NCI-H187 (cell line): ENCODE measurements around the gene PIM3.

ENCODE experiments used
- DNase-seq, 2 experiments: peaks; one replicate each; lab custom pipeline; 2025; lab: John Stamatoyannopoulos, UW

The PIM3 gene

DNA sequence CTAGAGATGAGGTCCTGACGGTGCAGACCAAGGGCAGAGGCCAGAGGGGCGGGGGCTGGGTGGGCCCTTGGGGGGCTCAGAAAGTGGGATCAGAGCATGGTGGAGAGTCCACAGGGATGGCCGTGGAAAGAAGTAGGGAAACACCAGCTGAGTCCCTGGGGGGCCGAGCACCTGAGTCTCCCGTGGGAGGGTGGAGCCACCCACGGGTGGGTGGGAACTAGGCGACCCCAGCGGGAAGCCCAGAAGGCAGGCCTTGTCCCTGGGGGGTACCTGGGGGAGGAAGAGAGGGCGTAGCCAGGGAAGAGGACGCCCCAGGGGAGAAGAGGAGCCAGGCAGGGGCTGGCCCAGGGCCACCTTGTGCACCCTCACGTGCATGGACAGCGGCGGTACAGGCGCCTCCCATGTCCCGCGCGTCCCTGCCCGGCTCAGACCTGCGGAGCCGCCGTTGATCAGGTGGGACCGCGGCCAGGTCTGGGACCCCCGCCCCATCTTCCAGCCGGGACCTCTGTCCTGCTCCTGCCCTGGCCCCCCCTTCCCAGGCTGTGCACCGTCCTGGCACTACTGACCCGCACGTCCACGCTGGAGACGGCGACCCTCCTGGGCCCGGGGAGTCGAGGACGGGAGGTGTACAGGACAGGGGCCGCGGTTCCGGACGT, 31.9 kb upstream of the PIM3 start:
- no peak for DNase-seq

DNA sequence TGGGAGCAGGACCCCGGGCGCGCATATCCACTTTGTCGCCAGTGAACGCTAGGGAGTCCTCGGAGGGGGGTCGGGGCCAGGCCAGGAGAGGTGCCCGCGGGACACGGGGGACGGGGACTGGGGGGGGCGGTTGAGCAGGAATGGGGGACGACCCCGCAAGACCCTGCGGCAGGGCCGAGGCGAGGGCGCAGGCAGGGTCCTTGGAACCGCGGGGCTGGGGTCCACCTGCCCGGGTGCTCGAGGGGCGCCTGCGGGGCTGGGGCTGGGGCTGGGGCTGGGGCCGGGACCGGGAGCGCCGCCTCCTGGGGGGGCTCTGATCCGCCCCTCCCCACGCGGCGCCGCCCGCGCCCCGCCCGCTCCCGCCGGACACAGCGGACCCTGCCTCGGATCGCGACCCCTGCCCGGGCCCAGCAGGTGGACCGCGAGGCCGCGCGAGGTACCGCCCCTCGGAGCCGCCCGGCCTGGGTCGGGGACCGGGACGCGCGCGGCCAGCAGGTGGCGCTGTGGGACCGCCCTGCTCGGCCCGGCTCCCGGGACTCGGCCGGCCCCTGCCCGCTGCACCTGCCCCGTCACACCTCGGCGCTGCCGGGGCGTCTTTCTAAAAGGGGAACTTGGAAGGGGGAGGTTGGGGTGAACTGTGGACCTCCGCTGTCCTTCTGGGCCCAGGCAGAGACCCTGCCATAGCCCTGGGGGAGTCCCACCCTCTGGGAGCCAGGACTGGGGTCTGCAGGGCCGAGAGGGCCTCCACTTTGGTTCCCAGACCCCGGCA, 31.2 kb upstream of the PIM3 start:
- DNase-seq, result no peak

DNA sequence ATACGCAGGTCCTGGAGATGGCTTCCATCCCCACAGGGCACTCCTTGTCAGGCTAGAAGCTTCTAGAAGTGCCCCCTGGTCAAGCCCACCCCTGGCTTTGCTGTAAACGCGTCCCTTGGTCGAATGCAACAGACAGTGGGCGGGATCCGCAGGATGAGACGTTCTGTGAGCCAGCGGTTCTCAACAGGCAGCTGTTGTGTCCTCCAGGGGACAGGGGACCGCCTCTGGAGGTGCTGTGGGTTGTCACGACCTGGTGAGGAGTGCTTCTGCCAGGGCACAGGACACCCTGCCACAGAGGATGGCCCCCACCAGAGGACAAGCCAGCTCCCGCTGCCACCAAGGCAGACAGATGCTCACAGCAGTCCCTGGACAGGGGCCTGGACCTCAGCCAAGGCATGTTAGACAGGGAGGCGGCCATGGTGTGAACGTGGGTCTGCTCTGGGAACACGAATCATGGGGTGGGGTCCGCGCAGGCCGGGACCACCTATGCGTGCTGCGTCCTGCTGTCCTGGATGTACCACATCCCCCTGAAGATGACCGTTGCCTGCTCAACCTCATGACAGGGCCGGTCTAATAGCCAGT, 30.5 kb upstream of the PIM3 start:
- DNase-seq, result no peak

DNA sequence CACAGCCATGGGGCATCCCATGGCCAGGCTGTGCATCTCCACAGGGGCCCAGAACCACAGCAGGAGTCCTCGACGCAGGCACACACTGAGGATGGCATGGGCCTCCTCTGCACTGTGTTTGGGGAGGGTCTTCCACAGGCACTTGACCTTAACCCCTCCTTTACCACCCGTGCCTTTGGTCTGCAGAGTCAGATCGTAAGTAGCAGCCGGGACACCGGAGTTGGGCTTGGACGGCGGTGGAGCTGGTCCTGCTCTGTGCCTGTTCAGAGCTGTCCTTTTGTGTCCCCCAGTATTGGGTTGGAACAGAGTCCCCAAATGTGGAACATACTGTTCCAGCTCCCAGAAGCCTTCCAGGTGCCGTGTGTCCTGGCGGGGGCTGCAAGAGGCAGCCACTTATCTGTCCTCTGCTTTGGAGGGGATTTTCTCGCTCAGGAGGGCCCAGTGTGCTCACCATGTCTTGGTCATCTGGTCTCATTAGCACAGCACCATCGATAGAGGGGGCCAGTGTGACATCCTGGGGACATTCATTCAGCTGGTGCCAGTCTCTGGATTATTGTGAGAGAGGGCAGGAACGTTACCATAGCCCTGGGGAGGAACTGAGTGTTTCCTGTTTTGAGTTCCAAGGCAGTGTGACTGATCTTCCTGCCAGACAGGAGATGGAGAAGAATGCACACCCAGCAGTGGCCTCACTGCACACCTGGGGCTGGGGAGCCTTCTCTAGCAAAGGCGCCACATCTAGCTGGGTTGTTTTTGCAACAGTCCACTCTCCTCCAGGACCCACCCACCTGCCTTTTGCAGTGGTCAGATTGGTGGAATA, 29.8 kb upstream of the PIM3 start:
- no peak for DNase-seq

DNA sequence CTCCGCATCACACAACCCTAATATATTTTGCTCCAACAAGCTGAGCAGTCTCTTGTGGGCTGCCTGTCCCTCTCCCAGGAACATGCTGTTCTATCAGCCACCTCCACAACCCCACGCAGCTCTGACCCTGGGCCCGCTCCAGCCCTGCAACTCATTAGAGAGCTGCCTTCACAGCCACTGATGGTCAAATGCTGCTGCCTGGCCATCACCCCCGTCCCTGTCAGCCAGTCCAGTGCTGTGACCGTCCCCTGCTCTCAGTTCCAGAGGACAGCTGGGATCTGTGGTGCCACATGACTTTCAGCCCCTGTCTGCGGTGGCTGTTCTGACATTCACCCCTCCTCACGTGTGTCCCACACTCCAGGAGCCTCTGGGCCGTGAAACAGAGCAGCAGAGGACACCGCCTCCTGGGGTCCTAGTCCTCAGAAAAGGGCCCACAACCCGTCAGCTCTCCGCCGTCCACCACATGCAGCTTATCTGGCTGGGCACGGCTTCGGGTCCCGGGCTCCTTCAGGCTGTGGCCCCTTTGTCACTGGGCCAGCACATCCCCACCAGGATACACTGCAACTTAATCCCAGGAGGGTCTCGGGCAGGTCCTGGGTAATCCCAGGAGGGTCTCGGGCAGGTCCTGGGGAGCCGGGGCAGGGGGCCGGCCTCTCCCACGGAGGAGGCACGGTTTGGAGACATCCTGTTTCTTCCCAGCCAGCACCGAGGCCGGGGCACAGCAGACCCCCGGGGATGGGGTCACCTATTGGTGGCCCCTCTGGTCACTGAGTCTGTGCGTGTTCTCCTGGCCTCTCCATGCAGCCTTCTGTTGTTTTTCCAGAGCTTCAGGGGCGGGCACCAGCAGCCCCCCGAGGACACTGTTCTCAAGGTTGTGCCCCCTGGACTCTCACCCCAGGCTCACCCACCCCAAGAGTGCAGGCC, 27.1 kb upstream of the PIM3 start:
- no peak for DNase-seq

DNA sequence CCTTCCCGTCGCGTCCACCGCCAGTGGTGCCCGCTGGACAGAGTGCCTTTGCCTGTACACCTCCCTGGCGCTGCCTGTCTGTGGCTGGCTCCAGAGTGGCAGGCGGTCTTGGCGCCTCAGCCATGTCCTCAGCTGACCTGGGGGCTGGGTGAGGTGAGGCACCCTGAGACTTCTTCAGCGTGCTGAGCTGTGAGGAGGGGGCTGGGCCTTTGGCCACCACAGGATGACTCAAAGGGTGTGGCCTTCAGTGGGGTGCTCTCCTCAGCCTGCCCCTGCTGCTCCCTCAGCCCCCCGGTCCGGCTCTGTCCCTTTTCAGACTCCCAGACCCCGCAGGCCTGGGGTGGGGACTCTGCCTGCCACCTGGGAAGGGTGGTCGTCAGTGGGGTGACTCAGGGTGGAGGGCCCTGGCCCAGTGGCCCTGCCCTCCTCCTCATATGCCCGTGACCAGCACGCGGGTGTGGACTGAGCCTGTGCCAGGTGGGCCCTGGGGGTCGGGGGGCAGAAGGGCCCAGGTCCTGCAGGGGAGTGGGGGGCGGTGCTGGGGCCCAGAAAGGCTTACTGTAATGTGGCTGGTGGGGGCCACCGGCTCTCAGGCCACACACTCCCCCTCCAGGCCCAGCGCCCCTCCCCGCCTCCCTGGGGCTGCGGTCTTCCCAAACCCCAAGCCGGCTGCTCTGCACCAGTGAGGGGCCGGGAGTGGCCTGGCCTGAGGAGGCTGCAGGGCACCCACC, 26.2 kb upstream of the PIM3 start:
- no peak for DNase-seq

DNA sequence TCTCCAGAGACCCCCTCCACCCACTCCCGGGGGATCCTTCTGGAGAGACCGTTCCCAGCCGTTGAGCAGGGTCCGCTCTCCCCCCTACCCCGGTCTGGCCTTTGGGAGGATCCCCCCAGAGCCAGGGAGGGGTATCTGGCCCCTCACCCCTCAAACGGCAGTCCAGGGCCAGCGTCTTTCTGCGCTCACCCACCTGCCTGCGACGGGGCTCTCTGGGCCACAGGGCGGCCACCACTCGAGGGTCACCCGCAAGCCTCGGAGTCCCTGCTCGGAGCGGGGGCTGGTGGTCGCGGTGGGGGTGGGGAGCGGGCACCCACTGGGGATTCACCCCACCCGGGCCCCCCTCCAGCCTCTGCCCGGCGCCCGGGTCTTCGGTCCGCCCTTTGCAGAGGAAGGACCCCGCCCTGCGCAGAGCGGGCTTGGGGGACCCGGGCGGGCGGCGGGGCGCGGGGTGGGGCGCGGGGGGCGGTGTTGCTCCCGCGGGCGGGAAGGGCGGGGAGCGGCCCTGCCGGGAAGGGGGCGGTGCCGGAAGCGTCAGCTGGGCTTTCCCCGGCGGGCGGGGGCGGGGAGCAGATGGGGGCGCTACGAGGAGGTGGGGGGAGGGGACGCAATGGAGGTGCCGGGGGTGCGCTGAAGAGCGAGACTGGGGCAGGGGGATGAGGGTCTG, 25.5 kb upstream of the PIM3 start:
- DNase-seq, result no peak

DNA sequence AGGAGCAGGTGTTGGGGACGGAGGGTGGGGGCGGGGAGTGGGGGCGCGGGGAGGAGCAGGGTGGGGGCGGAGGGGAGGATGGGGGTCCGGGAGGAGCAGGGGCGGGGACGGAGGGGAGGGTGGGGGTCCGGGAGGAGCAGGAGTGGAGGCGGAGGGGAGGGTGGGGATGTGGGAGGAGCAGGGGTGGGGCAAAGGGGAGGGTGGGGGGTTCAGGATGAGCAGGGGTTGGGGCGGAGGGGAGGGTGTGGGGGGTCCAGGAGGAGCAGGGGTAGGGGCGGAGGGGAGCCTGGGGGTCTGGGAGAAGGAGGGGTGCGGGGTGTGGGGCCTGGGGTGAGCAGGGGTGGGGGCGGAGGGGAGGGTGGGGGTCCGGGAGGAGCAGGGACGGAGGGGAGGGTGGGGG, 25.0 kb upstream of the PIM3 start:
- no peak for DNase-seq

DNA sequence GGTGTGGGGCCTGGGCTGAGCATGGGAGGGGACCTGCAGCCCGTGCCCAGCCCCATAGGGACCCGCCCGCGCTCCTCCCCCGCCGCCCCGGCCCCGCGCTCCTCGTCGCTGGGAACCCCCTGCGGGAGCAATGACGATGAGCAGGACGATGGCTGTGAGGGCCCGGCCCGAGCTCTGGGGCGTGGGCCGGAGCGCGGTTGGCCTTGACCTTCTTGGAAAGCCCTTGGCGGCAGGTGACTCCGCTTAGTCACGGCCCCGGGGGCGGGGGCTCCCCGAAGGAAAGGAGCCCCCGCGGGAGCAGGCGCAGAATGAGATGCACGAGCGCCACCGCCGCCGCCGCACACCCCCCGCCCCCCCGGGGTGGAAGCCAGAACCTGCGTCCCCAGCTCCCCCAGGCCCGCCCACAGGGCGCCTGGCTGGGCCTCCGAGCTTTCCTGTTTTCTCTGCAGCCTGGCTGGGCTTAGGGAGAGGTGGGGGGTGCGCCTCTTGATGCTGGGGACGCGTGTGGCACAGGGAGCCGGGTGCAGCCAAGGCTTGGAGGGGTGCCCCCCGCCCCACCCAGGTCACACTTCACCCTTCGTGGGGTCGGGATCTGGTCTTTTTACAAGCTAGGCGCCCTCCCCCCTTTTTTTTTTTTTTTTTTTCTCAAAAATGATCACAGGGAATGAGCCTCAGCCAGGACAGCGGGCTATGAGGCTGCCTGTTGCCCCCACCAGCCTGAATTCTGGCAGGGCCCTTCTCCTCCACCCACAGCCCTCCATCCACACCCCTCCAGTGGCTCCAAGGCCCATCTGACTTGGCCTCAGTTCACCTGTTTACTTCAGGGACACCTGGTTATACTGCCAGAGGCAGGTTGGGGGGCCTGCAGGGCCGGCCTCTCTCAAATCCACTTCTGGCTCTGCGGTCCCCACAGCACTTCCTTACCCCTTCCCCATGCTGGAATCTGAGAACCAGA, 24.3 kb upstream of the PIM3 start:
- no peak for DNase-seq

DNA sequence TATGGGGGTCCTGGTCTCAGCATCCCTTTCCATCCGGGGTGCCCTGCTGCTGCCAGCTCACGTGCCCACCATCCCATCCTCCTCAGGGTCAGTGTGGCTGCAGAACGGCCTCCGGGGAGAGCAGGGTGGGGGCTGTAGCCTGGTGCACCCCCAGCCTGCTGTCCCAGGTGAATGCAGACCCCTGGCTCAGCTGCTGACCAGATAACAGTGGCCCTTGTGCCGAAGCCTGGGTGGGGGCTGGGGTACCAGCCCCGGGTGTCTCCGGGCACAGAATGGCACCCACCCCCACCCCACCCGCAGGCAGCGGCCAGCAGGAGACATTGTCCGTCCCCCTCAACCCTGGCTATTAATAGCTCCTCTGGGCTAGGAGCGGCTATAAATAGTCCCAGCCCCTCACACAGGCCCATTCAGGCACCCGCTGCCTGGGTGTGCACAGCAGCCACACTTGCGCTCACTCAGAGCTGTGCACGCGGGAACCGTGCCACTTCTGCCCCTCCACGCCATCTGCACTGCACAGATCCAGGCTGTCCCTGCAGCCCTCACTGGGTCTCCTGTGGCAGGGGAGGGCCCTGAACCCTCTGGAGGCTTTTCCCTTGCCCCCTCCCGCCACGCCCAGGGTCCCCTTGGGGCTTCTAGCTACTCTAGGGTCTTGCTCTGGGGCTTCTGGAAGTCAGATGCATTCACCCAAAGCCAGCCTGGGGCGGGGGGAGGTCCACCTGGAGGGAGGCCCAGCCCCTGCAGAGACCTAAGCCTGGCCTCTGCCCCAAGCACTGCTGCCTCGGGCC, 23.4 kb upstream of the PIM3 start:
- DNase-seq, result no peak

DNA sequence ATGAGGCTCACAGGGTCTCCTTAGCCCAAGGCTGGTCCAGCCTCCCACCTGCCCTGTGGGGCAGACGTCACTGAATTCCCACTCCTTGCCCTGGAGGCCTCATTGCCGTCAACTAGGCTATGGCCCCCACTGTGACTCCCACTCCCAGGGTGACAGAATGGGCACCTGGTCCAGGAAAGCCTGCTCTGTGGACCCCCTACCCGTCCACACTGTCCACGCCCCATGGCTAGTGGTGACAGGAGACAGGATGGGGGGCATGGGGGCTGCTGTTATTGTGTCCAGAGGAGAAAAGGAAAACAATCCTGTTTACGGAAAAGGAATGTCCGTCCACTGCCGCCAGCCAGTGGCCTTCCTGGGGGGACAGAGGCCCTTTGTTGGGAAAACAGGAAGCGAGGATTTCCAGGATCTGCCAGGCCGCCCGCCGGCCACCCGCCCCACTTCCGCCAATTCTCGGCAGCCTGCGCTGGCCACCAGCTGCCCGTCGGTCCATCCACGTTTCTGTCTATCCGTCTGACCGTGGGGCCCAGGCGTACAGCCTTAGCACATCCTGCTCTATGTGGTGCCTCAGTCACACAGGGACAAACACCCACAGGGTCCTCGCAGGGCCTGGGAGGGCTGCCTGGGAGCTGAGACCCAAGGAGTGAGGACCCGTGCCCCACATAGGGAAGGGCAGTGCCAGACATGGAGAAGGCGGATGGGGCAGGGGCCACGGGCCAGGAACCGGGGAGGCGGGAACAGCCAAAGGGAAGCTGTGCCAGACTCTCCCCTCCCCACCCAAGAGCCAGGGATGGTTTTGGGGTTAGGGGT, 22.6 kb upstream of the PIM3 start:
- no peak for DNase-seq

DNA sequence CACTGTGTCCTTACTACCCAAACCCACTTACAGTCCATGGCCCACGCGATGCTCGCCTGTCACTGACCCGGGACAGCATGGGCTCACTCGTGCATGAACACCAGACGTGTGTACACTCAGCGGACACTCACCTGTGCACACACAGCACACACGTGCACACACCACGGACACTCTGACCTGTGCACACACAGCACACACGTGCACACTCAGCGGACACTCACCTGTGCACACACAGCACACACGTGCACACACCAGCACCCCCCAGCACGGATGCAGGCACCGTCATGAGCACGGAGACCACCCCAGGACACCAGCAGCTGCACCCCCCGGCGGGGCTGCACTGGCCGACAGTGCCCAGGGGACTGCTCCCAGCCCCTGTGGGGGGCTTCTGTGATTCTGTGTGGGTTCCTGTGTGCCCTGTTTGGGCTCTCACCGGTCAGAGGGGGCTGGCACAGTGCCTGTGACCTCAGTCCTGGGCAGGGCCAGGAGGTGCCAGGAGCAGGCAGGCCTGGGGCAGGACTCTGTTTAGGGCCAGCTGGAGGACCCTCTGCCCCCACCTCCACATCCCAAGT, 21.9 kb upstream of the PIM3 start:
- no peak for DNase-seq

DNA sequence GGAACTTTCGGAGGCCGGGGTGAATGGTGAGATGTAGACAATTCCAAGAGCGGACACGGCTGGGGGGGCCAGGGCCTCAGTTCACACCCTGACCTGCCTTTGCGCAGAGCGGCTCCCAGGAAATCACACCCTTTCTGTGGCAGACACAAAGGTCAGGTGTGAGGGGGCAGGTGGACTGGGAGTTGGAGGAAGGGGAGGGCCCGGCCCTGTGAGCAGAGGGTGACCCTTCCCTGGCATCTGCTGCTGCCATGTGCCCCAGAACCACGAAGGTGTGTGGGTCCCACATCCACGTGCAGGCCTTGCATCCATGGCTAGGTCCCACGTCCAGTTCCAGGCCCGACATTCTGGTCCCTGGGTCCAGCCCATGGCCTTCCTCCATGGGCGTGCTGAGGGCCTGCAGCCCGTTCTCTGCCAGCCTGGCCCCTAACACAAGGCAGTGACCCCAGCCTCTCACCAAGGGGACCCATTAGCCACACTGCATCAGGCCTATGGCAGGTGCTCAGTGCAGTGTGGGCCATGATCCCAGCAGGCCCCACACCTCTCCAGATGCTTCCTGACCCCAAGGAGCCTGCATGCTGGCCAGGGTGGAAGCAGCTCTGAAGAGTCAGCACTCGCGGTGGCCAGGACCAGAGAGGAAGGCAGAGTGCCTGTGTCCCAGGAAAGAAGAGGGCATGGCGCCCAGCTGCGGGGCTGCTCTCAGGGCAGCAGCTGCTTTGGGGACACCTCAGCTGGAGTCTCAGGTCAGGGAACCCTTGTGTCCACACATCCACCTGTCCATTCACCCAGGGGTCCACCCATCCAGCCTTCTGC, 18.9 kb upstream of the PIM3 start:
- no peak for DNase-seq

DNA sequence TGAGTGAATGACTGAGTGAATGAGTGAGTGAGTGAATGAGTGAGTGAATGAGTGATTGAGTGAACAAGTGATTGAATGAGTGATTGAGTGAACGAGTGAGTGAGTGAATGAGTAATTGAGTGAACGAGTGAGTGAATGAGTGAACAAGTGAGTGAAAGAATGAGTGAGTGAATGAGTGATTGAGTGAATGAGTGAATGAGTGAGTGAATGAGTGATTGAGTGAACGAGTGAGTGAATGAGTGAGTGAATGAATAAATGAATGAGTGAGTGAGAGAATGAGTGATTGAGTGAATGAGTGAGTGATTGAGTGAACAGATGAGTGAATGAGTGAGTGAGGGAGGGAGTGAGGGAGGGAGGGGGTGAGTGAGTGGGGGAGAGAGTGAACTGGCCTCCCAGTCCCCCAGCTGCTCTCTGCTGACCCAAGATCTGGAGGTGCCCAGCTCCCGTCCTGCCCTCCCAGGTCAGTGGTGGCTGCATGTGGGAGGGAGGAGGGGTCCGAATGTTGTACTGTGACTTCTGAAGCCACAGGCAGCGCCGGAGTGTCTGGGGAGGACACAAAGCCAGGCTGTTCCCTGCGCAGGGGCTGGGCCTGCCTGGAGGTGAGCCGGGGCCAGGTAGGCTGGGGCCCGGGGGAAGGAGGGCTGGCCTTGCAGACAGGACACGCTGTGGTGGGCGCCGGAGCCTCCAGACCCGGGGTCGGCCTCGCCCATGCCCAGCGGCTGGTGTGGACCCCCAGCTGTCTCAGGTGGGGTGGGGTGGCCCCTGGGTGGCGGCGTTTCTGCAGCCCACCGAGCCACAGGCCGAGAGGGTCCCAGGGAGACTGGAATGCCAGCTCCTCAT, 17.8 kb upstream of the PIM3 start:
- no peak for DNase-seq

DNA sequence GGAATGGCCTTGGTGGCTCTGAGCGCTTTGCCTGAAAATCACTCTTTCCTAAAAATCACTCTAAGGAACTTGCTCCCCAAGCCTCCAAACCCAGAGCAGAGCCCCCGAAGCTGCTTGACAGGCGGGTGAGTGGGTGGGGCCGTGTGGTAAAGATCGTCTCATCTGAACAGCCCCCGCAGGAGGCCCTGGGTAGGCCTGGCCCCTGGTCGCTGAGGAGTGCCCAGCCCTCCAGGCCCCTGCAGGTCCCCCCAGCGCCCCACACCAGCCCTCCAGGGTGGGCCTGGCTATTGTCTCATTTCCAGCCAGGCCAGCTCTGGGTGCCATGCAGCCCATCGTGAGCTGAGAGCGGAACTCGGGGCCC, 17.2 kb upstream of the PIM3 start:
- DNase-seq, result no peak
